GM21717 (cell line): ENCODE results near the gene SPNS3.

ENCODE experiments used
- ATAC-seq: cut with Tn5 transposase; IDR thresholded peaks from one replicate; pipeline ENCODE4 v1.9.1; 2021; ENCODE audit warnings: mild to moderate bottlenecking, moderate library complexity; ENCODE audit not compliant: unreplicated experiment

Gene SPNS3

DNA sequence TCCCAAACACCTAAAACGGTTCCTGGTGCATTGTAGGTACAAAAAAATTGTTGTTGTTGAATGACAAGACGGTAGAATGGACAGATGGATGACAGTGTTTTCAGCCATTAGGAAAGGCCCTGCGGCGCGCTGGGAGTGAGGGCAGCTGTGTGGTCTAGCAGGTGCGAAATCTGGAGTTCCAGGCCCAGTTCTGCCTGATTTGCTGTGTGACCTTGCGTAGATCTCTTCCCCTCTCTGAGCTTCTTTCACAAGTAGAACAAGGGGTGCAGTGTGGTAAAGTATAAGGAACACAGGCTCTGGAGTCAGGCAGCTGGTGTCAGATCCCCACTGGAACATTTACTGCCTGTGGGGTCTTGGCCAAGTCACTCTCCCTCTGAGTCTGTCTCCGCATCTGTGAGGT lies 90.2 kb downstream of the SPNS3 start:
- no peak for ATAC-seq

DNA sequence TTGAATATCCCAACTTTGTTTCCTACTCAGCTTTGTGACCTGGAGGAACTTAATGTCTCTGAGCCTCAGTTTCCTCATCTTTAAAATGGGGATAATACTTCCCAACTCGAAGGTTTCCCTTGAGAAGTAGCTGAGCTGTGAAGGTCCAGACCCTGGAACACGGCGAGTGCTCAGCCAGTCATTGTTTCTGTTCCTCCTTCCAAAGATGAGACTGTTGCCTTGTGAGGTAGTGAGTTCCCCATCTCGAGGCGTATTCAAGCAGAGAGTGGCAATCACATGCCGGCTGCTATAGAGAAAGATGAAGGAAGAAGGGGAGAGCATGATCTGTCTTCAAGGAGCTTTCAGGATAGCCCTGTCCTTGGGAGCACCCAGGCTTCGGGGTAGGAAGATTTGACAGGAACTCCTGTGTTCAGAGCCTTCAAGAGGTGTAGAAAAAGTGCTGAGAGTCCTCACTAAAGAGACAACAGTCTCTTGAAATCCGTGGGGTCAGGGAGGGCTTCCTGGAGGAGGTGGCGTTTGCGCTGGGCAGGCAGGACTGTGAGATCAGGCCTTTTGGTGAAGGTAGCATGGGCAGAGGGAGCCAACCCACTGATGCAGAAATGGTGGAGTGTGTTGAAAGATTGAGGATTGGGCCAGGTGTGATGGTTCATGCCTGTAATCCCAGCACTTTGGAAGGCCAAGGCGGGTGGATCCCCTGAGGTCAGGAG lies 92.1 kb downstream of the SPNS3 start:
- ATAC-seq = no peak

DNA sequence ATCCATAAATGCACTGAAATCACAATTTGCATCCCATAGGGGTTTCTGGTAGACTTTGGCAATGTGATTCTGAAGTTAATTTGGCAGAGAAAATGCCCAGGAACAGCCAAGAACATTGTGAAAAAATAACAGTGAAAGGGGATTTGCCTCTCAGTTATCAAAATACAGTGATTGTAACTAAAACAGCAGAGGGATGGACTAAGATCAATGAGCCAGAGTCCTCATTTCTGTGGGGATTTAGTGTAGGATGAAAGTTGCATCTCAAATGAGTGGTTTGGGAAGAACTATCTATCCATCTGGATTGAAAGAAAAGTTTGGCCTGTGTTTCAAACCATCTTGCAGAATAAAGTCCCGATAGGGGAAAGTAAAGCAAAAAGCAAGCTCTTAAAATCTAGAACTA lies 93.4 kb downstream of the SPNS3 start:
- ATAC-seq = no peak

DNA sequence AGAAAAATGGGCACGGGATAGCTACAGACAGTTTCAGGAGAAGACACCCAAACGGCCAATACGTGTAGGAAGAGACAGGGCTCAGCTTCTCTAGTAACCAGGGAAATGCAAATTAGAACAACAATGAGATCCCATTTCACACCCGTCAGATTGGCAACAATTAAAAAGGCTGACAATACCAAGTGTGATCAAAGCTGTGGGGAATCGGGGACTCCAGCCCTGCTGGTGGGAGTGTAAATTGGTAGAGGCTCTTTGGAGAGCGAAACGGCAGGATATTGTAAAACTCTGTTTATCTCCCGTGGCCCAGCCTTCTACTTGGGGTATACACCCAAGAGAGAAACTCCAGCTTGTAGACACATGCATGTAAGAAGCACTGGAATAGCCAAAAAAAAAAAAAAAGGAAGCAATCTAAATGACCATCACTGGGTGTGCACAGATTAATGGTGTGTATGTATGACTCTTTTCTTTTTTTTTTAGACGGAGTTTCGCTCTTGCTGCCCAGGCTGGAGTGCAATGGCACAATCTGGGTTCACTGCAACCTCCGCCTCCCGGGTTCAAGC lies 93.9 kb downstream of the SPNS3 start:
- no peak for ATAC-seq

GRCh38 chr17:4529533-4530152 lies 95.9 kb downstream of the SPNS3 start:
- ATAC-seq = no peak

DNA sequence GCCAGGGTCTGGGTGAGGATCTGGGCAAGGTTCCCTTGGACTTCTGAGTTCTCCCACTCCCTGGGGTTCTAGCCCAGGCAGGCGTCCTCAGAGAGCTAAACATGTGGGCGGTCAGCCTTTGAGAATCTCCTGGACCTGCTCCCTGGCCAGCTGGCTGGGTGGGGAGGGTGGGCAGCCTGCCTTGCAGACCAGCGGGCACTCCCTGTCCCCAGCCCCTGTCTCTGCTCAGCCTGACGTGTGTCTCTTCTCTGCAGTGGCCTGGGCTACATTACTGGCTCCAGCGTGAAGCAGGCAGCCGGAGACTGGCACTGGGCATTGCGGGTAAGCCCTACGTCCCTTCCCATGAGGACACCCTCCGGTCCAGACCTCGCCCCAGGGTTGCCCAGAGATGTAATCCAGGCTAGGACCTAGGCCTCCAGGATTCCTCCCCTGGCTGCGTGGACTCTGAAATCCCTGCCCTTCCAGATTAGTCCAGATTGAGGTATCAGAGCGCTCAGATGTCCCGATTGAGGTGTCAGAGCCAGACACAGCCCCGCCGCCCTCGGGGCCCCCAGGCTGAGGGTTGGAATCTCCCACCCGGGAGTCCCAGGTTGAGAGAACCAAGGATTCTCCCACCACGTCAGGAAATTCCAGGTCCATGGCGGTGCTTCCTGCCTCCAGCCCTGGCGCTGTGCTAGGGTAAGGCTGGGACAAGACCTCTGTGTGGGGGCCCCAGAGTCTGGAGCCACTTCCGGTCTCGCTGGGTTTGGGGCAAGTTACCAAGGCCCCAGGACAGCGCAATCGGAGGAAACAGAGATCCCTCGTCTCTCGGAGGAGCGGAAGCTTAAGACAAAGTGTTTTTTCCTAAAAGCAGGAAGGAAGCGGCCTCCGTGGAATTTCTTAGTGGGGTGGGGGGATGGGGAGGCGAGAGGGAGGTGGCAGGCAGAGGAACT lies 97.3 kb downstream of the SPNS3 start:
- ATAC-seq = no peak

DNA sequence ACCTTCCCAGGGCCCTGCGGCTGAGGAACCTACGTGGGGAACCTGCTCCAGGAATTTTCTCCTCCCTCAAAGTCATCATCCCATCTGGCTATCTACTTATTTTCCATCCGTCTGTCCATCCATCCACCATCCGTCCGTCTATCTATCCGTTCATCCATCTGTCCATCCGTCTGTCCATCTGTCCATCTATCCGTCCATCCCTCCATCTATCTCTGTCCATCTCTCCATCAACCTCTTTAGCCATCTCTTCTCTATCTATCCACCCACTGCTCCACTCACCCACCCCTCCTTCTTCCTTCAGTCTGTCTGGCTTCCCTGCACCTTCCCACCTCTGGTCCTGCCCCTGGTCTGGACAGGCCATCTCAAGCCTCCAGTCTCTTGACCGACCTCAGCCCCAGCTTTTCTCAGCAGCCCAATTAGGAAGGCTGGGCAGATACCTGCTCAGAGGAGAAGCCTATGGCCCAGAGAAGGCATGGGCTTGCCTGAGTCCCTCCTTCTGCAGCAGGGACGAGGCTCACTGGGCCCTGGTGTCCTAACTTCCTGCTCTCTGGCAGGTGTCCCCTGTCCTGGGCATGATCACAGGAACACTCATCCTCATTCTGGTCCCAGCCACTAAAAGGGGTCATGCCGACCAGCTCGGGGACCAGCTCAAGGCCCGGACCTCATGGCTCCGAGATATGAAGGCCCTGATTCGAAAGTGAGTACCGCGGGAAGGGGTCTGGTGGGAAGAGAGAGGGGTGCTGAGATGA lies 98.4 kb downstream of the SPNS3 start:
- no peak for ATAC-seq

GRCh38 chr17:4532860-4533522 lies 99.3 kb downstream of the SPNS3 start:
- no peak for ATAC-seq

DNA sequence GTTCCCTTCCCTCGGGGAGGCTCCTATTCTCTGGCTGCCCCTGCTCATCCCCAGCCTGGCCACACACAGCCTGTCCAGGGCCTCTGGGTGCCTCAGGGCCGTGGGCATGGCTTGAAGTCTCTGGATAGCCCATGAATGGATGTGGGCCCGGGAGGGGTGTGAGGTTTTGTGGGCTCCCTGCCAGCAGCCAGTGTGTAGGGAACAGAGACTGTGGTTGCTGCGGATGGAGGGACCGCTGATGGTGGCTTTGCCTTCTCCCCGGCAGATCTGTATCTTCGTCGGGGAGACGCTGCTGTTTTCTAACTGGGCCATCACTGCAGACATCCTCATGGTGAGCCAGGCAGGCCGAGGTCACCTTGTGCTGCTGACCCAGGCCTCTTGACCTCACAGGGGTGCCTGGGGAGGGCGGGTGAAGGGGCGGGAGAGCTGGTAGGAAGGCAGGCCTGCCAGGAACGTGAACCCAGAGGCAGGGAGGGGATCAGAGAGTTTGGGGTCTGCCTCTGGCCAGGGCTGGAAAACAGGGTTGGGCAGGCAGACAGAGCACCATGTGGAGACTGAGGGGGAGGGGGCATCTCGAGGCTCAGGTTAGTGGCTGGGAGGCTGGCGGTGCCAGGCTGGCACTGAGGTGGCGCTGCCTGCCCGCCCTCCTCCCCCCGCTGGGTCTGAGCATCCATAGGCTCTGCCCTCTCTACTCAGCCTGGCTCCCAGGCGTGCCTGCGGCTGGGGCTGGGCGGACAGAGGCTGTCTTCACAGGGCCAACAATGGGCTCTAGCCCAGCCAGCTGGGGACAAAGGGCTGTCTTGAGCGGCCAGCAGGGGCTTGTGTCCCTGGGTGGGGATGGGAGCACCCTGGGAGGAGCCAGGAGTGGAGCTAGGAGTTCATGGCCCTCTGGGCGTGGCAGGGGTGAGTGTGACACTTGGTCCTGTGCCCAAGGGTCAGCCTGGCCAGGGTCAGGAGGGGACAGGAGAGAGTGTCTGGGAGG lies 100.1 kb downstream of the SPNS3 start:
- ATAC-seq = no peak

- ATAC-seq = no peak
These were observed 100.8 kb downstream of the SPNS3 start for GRCh38 chr17:4534515-4534914.

DNA sequence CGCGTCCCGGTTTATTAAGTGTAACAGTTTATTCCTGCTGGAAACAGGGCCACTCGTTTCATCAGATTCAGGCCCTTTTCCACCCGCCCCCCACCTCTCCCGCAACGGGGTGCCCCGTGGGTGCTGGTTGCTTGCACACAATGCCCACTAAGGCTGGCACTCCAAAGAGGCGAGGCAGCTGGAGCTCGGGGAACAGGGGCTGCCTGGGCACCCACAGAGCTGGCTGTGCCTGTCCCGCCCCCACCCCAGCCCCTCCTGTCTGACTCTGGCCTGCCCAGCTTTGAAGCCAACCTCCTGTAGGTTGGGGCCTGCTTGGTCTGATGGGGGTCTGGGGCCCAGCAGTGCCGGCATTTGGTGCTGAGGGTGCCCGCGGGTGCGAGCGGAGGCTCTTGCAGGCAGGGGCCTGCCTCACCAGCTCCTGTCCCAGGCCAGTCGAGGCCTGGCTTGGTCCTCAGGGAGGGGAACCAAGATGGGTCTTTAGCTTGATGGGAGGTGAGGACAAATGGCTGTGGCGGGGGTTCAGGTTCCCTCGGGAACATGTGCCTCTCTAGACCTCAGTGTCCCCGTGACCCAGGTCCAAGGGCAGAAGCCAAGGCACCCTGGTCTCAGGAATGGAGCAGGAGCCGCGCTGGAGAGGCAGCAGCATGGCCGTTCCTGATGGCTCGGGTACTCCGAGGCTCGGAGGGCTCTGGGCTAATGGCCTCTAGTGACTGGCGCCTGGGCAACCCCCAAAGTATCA lies 101.4 kb downstream of the SPNS3 start:
- no peak for ATAC-seq

- ATAC-seq = no peak
These were observed 102.0 kb downstream of the SPNS3 start for GRCh38 chr17:4535667-4536258.

DNA sequence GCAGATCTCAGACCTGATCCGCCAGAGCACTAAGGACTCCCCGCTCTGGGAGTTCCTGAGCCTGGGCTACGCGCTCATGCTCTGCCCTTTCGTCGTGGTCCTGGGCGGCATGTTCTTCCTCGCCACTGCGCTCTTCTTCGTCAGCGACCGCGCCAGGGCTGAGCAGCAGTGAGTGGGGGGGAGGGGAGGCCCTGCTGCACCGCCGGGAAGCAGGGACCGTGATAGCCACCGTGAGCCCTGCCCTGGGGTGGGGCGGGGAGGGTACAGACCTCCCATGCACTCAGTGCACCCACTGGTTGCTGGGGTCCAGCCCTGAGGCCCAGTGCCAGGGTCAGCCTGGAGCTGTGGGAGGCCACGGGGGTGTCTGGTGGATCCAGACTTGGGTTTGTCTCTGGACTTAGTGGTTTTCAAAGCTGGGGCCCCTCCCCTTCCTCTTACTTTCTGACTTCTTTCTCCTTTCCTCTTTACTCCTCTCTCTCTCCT lies 102.6 kb downstream of the SPNS3 start:
- ATAC-seq = no peak

DNA sequence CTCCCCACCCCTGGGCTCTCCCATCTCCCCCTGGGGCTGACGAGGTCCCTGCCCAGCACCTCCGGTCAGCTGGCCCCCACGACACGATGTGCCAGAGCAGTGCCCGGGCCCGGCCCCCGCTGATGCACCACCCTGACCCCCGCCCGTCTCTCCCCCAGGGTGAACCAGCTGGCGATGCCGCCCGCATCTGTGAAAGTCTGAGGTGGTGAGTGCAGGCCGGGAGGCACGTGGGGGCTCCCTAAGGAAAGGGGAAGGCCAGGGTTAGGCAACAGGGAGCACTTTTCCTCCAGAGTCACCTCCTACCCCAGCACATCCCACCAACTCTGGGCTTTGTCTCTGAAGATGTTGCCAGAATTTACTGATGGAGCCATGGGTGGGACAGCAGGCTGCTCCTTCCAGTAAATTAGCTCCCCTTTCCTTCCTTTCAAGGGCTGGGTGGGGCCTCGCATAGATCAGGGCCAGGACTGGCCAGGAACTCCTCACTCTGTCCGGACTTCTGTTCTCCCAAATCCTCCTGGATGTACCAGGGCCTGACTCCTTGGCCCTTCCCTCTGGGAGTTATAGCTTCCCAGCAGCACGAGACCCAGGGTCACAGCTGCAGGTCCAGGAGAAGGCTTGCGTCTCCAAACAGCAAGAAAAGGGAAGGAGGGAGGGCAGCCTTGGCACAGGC lies 103.1 kb downstream of the SPNS3 start:
- no peak for ATAC-seq
